ENCODE results near the gene SNED1.

Gene SNED1

DNA sequence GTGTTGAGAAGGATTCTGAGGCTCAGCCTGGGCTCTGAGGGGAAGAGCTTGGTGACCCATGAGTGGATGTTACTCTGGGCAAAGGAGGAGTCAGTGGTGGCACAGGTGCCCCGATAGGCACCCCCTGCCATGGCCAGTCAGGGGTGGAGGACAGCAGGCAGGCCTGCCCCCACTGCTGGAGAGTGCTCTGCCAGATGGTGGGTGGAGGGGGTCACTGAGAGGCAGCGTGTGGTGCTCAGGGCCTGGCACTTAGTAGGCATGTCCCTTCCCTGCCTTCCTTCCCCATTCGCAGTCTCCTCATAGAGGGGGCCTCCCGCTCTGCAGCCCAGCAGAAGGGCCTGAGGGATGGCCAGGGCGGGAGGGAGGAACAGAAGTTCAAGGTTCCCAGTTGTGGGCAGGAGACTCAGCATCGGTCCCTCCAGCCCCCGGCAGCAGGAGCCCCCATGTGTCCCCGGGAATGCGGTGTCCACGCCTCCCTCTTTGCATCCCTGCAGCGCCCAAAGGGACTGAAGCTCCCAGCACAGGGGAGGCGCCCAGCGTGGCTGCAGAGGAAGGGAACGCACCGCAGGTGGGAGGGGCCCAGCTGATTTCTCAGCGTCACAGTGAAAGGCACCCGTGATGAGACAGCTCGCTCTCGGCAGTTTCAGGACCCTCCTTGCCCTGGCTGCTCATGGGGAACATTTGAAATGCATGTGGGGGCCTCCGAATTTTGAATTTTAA is 5.7 kb upstream of the SNED1 start:
- FAIRE-seq: no peak

DNA sequence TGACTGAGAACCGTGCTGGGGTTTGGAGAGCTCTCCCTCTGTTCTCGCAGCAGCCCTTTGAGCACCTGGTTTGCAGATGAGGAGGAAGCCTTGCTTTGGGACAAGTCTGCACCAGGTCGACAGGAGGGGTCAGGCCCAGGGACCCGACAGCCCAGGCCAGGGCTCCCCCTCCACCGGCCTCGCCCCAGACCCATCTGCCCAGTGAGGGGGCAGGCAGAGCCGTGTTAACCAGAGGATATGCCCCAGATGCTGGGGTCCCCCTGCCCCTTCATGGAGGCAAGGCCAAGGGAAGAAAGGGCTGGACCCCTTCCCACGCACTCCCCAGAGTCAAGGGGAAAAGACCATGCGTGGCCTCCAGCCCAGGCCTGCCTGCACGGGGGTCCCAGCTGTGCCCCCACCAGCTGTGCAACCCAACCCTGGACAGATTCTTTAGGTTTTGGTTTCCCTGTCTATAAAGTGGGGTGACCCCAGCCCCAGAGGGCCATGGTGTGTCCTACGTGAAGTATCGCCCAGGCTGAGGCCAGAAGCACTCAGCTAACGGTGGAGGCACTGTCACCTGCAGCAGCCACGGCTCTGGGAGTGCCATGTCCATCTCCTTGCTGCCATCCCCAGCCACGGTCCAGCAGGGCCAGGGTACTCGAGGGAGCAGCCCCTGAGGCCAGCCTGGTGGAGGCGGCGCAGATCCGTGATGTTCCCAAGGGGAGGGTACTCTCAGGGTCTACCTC is 4.8 kb upstream of the SNED1 start:
- no peak for FAIRE-seq

DNA sequence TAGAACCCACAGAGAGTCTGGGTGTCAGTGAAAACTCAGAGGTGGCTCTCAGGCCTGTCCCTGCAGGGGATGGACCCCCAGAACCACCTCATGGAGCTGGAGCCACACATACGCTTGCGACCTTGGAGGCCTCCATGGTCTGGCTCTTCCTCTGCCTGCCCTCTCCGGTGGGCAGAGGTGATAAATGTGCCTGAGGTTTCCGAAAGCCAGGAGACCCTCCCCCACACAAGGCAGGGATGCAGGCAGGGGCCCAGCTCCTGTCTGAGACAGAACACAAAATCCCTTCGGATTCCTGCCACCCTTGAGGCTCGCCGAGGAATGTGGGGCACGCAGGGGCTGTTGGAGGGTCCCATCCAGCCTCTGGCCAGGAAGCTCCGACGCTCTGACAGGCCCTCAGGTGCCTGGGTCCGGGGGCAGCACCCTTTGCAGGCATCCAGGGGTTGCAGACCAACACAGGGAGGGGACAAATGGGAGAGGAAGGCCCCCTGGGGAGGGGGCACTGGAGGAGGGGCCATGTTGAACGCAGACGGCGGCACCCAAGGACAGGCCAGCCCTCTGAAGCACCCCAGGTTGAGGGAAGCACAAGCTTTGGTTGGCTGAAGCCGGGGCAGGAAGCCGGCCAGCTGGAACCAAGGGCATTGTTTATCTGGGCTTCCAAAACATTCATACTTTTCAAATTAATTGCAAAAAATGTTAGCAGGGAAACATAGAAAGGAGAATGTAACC is 4.1 kb upstream of the SNED1 start:
- FAIRE-seq: no peak

DNA sequence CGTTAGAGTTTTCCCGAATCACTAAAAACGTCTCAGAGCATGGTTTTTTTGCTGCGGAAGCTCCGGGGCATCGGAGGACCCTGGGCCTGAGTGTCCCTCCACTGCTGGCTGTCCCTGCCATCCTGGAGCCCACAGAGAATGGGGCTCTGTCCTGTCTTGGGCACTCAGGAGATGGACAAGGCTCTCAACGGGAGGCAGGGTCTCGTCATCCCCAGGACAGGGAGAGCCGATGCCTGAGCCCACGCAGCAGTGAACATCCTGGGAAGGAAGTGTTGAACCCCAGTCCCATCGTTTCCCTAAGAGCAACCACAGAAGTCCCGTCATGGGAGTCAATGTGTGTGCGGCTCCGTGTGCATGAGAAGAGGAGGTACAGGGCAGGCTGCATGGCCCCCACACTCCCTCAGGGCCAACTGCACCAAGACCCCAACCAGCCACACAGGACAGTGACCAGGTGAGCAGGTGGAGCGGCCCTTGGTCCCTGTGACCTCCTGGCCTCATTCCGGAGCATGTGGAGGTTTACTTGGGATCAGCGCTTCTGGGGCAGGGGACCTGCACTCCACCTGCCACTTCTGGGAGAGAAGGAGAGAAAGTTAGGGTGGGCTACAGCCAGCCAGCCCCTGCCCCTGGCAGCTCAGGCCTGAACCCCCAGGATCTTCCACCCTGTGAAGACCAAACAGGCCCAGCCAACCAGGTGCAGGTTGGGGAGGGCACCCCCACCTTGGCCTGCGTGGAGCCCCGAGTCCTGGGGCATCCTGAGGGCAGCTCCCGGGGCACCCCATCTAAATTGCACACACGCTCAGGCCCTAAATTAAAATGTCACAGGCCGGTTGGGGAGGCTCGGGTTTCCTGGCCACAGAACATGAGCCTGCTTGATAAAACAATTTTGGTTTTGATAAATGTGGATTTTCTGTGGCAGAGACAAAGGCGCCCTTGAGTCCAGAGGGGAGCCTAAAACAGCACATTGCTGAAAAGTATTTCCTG is 3.1 kb upstream of the SNED1 start:
- no peak for FAIRE-seq

DNA sequence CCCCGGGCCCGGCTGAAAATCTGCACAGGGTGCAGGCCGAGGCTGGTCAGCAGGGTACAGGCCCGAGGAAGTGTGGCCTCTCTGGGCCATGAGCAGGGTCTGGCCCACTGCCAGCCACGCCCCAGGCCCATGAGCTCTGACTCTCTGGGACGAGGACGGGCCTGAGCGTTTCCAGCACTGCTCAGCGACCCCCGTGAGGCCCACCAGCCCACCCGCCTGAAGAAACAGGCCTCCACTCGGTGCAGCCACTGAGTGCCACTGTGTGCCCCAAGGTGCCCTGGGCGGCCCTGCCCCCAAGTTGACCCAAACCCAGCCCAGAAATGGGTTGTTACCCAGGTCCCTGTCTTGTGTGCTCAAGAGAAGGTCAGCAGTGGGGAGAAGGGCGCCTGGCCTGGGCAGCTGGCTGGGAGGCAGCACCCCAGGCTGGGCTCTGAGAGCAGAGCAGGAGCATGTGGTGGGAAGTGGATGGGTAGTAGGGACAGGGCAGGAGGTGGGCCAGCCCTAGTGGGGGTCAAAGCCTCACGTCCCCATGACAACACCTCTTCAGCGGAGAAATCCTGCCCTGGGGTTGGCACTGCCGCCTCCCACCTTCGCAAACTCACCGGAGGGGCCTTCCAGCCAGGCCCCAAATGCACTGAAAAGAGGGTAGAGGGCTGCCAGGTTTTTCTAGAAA is 2.1 kb upstream of the SNED1 start:
- FAIRE-seq: no peak

DNA sequence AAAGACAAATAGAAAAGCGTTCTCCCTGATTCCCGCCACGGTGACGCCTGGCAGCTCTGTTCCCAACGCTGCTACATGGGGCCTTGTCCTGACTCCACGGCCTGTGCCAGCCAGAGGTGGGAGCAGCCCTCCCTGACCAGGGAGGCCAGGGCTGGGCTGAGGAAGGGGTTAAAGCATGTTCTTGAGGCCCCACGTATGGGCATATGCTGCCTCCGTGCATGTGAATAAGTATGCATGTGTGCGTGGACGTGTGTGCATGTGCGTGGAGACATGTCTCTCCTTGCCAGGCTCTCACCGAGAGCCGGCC is 1.6 kb upstream of the SNED1 start:
- FAIRE-seq: no peak

DNA sequence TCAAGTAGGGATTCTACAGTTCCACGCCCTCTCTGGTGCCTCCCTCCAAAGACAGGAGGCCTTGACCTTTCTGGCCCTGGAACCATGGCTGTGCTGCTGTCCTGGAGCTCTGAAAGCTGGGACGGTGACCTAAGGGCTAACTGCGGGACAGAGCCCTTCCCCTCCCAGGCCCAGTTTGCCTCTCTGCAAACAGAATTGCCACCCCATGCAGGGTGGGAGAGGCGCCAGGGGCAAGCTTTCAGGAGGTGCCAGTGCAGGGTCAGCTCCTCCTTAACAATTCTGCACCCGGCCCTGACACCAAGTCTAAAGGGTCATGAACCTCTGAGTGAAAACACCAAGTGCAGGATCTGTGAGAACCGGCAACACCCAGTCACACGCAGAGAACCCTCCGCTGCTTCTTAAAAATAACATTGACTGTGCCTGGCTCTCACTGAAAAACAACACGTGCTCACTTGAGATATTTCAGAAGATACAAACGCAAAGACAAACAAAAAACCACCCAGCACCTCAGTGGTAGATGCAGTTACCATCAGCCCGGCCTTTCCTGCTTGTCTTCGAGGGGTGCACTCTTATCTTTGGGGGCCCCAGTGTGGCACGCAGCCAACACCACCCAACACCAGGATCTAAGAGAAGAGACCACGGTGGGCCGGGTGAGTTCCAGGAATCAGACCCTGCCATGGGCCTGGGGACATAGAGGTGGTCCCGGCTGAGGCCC is 1.1 kb upstream of the SNED1 start:
- no peak for FAIRE-seq

DNA sequence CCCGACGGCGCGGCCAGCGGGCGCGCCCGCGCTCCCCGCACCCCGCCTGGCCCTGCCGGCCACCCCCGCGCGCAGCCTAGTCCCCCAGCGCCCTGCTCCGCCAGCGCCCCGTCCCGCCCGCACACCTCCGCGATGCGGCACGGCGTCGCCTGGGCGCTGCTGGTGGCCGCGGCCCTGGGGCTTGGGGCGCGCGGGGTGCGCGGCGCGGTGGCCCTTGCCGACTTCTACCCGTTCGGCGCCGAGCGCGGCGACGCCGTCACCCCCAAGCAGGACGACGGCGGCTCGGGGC is 232 bp downstream of the SNED1 start:
- FAIRE-seq: no peak

DNA sequence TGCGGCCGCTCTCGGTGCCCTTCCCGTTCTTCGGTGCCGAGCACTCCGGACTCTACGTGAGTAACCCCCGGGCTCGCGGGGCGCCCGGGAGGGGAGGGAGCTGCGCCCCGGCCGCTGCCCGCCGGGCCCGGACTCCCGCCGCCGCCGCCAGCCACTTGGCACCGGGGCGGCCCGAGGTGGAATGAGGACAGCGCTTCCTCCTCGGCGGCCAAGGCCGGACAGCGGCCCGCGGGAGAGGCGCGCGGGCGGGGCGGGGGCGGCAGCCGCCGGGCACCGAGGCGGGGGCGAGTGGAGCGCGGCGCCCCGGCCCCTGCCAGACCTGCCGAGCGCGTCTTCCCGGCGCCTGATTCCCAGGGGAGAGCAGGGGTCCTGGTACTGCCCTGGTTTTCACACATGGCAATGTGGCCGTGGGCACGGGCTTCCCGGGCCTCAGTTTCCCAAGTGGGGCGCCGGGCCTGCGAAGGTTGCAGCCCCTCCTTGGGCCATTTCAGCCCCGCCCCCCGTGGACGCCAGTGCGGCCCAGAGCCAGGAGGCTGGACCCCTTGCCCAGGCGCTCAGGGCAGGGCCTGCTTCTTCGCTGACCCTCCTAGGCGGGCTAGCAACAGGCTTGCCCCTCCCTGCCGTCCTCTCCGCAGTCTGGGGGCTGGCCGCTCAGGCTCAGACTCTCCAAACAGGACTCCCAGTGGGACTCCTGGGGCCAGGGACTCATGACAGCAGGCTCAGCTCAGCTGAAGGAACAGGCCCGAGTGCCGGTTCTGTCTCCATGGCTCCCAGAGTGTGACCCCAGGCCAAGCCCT is 775 bp downstream of the SNED1 start:
- no peak for FAIRE-seq

DNA sequence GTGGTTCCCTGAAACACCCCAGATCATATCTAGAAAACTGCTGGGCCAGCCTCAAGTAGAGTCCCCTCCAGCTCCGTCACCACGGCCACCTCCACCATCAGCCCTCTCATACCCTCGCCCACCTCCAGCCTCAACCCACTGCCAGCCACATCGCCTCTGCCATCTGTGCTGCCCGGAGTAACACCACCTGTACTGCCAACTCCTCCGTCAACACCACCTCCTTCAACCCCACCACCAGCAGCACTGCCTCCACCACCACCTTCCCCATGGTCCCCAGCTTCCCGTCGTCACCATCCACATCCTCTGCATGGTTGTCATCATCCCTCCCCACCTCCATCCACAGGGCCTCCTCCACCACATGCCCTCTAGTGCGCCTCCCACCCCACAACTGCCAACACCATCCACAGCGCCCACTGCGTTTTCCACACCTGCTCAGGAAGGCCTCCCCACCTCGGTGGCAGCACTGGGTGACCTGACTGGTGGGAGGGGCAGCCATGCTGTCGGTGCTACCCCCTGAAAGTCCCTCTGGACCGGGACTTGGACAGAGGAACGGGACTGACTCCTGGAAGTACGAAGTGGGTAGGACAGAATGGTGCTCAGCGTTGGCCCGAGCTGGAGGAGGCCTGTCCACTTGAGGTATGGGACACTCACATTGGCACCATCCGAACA is 1.6 kb downstream of the SNED1 start:
- FAIRE-seq: no peak

DNA sequence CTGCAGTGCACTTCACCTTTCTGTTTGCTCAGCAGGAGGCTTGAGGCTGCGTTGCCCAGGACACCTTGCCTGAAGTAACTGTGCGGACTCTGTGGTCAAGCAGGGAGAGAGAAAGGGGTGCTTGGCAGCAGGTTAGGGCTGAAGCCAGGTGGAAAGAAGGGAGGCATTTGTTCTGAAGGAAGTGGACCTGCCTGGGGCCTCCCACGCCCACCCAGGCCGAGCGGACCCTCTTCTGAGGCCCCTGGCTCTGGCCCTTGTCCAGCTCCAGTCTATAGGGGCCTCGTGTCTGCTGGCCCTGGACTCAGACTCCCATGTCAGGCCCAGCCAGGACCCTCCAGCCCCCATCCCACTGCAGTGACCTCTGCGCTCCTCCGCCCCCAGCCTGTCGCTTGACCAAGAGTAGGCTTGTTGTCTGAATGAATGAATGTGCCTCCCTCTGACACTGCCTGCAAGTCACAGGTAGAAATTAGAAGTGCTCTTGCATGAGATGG is 2.5 kb downstream of the SNED1 start:
- FAIRE-seq: no peak

DNA sequence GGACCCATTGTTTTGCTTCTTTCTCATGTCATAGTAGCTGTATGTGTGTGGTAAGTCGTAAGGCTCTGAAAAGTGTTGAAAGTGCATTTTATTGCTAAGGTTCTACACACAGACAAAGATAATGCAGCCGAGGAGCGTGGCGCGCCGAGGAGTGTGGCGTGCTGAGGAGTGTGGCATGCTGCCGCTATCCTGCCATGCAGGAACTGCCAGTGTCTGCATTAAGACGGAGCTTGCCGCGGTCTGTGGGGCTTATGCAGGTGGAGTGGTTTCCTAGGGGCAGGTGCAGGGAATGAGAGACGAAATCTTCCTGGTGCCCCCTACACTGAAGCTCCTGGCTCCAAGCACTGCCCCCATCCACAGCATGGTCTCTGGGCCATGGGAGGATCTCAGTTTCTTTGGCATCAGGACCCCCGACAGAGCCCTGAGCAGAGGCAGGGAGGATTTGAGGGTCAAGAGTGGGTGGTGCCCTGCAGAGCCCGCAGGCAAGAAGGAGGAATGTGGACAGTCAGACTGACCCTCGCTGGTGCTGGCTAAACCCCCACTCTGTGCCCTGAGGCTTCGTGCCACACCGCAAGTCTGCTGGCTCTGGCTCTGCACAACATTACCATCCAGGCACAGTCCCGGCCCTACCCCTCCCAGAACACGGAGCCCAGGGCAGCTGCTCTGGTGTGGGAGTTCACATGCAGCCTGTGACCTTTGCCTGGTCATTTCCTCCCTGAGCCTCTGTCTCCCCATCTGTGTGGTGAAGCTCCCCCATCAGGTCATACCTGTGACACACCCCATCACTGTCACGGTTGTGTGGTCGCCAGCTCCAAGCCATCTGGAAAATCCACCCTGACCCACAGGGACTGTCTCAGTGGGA is 3.2 kb downstream of the SNED1 start:
- FAIRE-seq: no peak

DNA sequence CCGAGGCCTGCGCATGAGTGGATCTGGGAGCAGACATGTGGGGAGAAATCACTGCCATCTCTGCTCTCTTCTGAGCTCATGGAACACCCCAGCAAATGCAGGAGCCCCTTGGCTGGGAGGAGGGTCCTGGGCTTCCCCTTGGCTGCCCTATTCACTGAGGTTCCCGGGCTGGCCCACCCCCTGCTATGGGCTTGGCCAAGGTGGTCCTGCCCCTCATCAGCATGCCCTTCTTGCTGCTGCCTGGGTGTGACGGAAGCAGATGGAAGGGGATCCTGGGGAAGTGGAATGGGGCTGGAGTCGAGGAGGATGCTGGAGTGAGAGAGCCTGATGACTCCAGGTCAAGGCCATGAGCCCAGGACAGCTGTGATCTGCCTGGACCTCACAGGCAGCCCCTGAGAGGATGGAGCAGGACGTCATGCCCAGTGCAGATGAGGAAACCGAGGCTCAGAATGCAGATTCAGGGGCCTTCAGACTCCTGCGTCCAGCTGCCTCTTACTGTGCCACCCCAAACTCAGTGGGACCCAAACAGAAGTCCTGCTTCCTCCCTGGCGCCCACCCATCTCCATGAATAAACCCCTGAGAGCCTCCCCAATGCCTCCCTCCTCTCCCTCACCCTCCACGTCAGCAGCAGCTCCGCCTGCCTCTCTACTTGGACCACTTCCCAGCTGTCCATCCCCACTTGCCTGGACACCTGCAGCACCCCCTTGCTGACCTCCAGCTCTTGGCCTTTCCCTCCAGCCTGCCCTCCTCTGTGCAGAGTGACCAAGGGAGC is 4.0 kb downstream of the SNED1 start:
- FAIRE-seq: no peak

DNA sequence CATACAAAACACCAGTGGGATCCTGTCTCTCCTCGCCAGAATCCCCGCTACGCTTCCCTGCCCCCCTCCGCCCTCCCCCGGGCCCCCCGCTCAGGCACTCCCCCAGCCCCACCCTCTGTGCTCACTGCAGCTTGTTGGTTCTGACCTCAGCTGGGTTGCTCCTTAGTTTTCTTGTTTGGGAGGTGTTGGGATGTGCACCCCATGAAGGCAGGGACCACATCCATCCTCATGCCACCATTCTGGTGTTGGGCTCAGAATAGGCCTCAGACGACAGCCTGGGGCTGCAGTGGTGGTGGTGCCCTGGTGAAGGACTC is 4.6 kb downstream of the SNED1 start:
- FAIRE-seq: no peak

DNA sequence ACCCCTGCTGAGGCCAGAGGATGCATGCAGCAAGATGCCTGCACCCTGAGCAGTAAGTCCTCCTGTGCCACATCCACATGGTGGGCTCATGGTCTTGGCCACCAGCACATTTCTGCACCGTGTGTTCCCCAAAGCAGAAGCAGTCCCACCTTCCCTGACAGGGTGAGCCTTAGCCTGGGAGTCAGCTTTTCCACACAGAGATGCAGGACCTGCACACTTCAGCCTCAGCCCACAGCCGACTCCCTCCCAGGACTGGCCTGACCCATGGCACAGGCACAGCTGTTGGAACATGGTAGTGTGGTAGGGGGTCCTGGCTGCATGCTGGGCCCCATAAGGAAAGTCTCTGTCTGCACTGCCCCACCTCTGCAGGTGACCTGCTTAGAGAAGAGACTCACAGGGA is 5.0 kb downstream of the SNED1 start:
- FAIRE-seq: no peak

DNA sequence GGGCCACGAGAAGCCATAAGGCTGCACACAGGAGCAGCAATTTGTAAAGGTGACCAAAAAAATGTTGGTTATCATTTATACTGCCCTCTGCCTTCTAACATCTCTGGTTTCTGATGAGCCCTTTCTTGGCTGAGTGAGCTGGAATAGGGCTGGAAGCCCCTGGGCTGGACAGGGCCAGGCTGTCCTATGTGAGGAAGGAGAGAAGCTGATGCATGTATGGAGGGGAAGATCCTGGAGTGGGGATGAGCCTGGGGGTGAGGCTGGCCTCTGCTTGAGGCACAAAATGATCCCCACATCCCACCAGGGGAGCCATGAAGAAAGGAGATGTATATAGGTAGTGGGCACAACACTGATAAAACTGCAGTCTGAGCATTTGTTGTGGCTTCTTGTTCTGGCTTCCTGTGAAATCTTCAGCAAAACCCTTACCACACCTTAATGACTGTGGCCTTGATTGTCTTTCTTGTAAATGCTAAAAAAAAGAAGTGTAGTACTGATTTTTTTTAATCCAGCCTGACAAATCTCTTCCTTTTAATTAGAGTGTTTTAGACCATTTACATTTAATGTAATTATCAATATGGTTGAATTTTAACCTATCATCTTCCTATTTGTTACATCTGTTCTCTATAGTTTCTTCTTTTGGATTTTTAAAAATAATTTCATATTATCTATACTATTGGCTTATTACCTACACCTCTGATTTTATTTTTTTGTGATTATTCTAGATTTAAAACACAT is 5.6 kb downstream of the SNED1 start:
- peak; percentile 14 for FAIRE-seq

DNA sequence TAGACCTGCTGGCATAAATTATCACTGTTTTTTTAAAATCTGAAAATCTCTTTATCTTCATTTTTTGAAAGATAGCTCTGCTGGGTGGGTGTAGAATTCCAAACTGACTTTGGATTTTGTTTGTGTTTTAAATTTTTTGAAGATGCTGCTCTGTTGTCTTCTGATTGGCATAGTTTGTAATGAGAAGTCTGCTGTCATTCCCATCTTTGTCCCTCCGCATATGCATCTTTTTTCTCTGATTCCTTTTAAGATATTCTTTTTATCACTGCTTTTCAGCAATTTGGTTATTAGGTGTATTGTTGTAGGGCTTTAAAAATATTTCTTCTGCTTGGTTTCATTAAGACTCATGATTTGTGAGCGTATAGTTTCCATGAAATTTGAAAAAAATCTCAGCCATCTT is 7.2 kb downstream of the SNED1 start:
- FAIRE-seq: no peak

DNA sequence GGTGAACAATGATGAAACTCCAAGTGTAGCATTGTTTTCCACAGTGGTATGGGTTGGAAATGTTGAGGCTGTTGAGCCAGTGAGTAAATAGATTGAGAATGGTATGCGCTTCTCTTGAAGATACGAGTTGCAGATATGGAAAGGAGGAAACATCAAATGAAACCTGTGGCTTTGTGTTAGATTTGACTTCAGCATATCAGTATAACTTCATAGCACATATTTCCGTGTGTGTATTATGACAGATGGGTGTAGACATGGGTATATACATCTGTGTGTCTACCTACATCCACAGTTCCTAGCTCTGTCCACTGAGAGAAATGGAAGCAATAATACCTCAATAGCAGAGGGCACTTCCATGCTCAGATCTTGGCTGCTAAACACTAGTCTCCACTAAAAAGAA is 8.0 kb downstream of the SNED1 start:
- FAIRE-seq: no peak

Data from colon (tissue), 2 donors.